C4-2B (cell line): ENCODE data around the gene SLC25A25.
"Not testable (repeated sequence)": the region's sequence is repeated elsewhere in the genome, so short reads cannot be mapped to it uniquely, and the experiment has no call there.

Experiments used
- H3K27ac ChIP-seq: fragments of 450-650 bp; 2 replicates; pipeline ENCODE4 v1.5.1; 2017
- ZFX ChIP-seq: fragments of 450-650 bp; IDR thresholded peaks from 2 replicates; pipeline ENCODE4 v1.6.1; 2017
- TF ChIP-seq, protein P1 (sequence below): fragments of 450-650 bp; conservative IDR thresholded peaks from 2 replicates; pipeline ENCODE4 v1.5.1; 2017; ENCODE audit warnings: mild to moderate bottlenecking

Gene SLC25A25

DNA sequence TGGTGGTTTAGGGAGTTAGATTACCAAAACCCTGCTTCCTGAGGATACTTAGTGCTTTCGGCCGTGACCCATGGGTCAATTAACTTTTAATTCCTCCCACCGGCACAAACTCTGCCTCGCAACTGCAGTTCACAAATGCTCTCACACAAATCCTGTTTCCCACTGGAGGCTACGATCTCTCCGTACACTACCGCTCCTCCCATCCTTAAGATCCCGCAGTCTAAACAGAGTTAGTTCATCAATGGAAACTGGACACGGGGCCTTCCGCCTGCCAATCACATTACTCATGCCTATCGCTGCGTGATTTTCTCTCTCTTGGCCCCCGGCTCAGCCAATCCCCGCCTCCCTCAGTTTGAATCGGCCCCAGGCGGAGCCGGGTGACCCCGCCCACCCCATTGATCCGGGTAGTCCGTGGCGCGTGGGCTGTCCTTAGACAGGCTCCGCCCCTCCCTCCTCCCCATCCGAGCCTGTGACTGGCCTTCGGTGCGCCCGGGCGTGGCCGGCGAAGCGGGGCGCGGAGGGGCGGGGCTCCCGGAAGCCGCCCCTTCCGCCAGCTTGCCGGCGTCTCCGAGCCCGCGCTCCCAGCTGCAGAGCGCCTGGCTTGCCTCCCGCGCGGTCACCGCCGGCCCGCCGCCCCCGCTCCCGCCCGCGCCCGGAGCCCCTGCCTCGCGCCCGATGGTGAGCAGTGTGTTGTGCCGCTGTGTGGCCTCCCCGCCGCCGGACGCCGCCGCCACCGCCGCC, at the start of gene SLC25A25:
TSS of gene SLC25A25 (plus strand) at position 588 of the 741 bp plus-strand sequence. CDS start at position 676, 88 bp downstream.
- H3K27ac ChIP-seq = peak within 1 kb of the TSS; percentile 97
- TF ChIP-seq ZFX = no peak
- TF ChIP-seq, protein P1, sequence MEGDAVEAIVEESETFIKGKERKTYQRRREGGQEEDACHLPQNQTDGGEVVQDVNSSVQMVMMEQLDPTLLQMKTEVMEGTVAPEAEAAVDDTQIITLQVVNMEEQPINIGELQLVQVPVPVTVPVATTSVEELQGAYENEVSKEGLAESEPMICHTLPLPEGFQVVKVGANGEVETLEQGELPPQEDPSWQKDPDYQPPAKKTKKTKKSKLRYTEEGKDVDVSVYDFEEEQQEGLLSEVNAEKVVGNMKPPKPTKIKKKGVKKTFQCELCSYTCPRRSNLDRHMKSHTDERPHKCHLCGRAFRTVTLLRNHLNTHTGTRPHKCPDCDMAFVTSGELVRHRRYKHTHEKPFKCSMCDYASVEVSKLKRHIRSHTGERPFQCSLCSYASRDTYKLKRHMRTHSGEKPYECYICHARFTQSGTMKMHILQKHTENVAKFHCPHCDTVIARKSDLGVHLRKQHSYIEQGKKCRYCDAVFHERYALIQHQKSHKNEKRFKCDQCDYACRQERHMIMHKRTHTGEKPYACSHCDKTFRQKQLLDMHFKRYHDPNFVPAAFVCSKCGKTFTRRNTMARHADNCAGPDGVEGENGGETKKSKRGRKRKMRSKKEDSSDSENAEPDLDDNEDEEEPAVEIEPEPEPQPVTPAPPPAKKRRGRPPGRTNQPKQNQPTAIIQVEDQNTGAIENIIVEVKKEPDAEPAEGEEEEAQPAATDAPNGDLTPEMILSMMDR = no peak

- no peak for TF ChIP-seq ZFX
- TF ChIP-seq, protein P1 = no peak
- H3K27ac ChIP-seq = no peak overlapping the region
Observed at GRCh38 chr9:128020692-128021091, 47.3 kb upstream of the SLC25A25 start.

- TF ChIP-seq ZFX = no peak
- TF ChIP-seq, protein P1 = no peak
- no peak overlapping the region for H3K27ac ChIP-seq
Observed at GRCh38 chr9:128021098-128021497, 46.9 kb upstream of the SLC25A25 start.

DNA sequence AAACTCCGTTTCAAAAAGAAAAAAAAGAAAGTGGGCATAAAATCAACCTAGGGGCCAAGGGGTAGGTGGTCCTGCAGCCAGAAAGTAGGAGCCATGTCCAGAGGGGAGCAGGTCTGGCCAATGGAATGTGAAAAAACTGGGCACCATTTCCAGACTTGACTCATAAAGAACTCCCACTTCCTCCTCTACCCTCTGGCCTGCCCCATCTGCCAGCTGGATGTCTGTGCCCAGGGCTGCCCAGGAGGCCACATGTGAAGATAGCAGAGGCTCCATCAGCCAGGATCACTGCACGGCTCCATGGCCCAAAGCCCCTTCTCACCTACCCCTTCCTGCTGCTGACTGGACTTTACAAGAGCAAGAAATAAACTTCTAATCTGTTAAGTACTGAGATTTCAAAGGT, 45.1 kb upstream of the SLC25A25 start:
- H3K27ac ChIP-seq = no peak overlapping the region
- TF ChIP-seq, protein P1 = no peak
- no peak for TF ChIP-seq ZFX

DNA sequence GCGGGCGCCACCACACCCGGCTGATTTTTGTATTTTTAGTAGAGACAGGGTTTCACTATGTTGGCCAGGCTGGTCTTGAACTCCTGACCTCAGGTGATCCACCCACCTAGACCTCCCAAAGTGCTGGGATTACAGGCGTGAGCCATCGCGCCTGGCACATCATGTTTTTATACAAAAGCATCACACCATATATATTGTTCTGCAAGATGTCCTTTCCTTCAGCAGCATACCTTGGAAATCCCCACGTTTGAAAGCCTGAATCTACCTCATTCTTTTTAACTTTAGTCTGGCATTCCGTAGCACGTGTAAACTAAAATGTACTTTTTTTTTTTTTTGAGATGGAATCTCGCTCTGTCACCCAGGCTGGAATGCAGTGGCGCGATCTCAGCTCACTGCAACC, 44.4 kb upstream of the SLC25A25 start:
- H3K27ac ChIP-seq = not testable (repeated sequence)

GRCh38 chr9:128024761-128025308, 43.2 kb upstream of the SLC25A25 start:
- TF ChIP-seq ZFX = no peak
- TF ChIP-seq, protein P1 = no peak
- no peak overlapping the region for H3K27ac ChIP-seq

DNA sequence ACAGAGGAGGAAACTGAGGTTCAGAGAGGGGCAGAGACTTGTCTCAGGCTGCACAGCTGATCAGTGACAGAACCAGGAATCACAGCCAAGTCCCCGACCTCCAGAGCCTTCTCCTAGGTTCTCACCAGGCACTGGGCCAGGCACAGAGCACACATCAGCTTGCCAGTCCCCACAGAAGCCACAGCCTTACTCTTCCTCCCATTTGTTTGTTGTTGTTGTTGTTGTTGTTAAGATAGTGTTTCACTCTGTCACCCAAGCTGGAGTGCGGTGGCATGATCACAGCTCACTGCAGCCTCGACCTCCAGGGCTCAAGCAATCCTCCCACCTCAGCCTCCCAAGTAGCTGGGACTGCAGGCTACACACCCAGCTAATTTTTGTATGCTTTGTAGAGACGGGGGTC, 42.3 kb upstream of the SLC25A25 start:
- TF ChIP-seq, protein P1 = no peak
- TF ChIP-seq ZFX = no peak
- no peak overlapping the region for H3K27ac ChIP-seq
